Stimulated activated effector memory CD8-positive, alpha-beta T cell treated with anti-CD3 and anti-CD28 coated beads, Interleukin-12 subunit alpha, Interleukin-12 subunit beta, amount 100 ng/mL, for 72 hours (primary cell): ENCODE measurements around the gene UNG.
"Not testable (repeated sequence)": the region's sequence is repeated elsewhere in the genome, so short reads cannot be mapped to it uniquely, and the experiment has no call there.

ENCODE experiments used
- ATAC-seq: fragments of 150-1000 bp; cut with Tn5 transposase; 2 replicates; pipeline ENCODE4 v1.10.0; 2021
- DNase-seq, 2 donors: peaks; one replicate each; pipeline ENCODE4 v3.0.0; 2021 to 2022; ENCODE audit warnings: low spot score in 2 of 2
- H3K27ac Mint-ChIP-seq: one replicate; pipeline ENCODE4 v1.8.0; 2022; ENCODE audit warnings: mild to moderate bottlenecking, mixed read lengths
- H3K36me3 Mint-ChIP-seq: one replicate; pipeline ENCODE4 v1.8.0; 2022; ENCODE audit warnings: mild to moderate bottlenecking, mixed read lengths
- H3K4me1 Mint-ChIP-seq: one replicate; pipeline ENCODE4 v1.8.0; 2022; ENCODE audit warnings: mixed read lengths
- H3K4me3 Mint-ChIP-seq: one replicate; pipeline ENCODE4 v1.8.0; 2022; ENCODE audit warnings: mild to moderate bottlenecking, mixed read lengths
- H3K9me3 Mint-ChIP-seq: one replicate; pipeline ENCODE4 v1.8.0; 2022; ENCODE audit warnings: mixed read lengths

Gene UNG

DNA sequence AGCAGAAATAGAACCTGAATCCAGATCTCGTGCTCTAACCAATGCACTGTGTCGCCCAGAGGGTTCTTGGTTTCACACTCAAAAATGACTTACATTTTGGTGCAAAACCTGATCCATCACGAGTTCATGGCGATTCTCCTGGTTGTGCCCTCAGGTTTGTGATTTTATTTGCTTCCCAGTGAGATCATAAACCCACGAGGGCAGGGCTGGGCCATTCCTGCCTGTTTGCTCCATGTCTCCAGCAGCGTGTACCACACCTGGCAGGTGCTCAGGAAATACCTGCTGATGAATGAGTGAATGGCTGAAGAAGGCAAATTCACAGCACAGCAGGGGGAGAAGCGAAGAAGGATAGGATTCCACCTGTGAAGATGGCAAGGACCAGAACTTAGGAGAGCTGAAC, 28.4 kb downstream of the UNG start:
- ATAC-seq (no peak), DNase-seq (no peak)
- Mint-ChIP-seq H3K36me3 (no peaks in the 10 kb centered on the region), H3K4me1 (no peaks in the 10 kb centered on the region), H3K9me3 (no peaks in the 10 kb centered on the region), H3K27ac (no peak overlapping the region), H3K4me3 (no peak overlapping the region)

DNA sequence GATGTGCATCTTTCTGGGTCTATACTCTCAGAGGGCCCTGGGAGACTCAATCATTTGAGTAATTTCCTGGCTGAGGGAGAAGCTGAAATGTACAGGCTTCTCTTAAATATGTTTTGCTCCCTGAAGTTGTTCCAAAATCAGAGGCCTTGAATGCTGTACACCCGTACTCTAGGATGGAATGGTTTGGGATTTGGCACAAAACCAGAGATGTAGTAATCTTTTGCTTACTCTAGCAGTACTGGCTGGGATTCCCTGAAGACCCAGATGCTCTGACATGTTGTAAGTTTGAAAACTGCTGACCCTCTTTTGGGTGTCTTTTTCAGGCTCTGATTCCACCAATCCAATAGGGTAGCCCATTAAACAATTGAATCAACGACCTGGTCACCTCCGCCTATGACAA, 29.4 kb downstream of the UNG start:
- no peak overlapping the region for H3K27ac Mint-ChIP-seq
- H3K9me3 Mint-ChIP-seq: no peaks in the 10 kb centered on the region
- no peaks in the 10 kb centered on the region for H3K36me3 Mint-ChIP-seq
- H3K4me1 Mint-ChIP-seq: no peaks in the 10 kb centered on the region
- DNase-seq (no peak), ATAC-seq (no peak)
- H3K4me3 Mint-ChIP-seq: no peak overlapping the region

DNA sequence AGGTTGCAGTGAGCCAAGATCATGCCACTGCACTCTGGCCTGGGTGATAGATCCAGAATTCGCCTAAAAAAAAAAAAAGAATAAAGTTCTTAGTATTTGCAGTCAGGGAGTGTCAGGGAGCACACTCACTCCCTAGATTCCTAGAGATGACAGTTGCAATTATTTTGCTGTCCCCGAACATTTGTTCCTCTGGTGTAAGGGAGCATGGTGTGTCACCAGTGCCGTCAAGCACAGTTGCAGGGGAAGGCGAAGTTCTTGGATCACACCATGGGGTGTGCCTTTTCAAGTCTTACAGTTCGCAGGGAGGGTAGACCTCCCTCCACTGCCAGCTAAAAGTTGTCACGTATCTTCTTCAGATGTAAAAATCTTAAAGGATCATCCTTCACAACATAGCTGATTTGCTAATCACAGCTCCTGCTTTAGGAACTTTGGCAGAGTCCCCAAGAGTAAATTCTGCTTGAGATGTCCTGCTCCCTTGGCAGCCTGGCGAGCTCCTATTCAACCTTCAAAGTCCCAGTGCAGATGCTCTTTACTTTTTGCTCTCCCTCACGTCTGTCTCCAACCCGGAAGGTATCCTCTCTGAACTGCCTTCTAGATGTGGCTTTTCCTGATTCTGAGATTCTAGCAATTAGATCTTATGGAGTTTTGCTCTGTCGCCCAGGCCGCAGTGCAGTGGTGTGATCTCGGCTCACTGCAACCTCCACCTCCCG, 30.3 kb downstream of the UNG start:
- DNase-seq (no peak), ATAC-seq (no peak)
- H3K27ac Mint-ChIP-seq: no peak overlapping the region
- no peaks in the 10 kb centered on the region for H3K36me3 Mint-ChIP-seq
- H3K4me1 Mint-ChIP-seq: no peaks in the 10 kb centered on the region
- no peak overlapping the region for H3K4me3 Mint-ChIP-seq
- H3K9me3 Mint-ChIP-seq: no peaks in the 10 kb centered on the region

DNA sequence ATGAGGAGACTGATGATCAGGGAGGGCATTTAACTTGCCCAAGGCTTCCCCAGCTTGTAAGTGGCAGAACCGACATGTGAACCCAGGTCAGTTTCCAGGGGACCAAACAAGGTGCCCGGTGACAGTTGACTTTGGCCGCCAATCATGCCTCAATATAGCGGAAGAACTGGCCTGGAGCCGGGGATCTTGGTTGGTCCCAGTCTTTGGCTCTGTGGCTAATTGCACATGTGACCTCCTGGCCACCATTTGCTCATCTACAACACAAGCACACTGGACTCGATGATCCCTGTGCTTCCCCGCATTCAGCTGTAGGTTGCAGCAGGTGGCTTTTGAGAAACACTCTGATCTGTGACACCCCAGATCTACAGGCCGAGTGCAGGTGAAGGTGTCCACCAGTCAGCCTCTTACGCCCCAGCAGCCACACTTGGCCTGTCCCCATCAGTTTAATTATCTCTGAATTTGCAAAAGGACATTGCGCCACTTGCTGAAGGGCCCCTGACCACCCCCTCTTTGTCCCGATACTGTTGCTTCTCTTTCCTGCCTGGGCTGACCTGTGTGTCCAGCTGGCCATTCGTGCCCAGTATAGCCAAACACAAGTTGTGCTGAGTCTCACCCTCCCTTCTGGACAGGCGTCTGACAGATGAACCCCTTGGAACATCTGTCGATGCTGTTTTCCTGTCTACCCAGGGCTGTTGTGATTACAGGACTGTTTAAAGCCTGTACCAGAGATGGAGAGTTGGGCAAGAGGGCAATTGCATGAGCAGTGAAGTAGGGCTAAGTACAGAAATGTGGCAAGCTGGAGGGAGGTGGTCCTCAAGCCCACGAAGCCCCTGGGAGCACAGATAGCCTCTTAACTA, 33.1 kb downstream of the UNG start:
- Mint-ChIP-seq H3K27ac (peak overlapping the region; percentile 21), H3K4me3 (no peak overlapping the region), H3K36me3 (no peaks in the 10 kb centered on the region)

DNA sequence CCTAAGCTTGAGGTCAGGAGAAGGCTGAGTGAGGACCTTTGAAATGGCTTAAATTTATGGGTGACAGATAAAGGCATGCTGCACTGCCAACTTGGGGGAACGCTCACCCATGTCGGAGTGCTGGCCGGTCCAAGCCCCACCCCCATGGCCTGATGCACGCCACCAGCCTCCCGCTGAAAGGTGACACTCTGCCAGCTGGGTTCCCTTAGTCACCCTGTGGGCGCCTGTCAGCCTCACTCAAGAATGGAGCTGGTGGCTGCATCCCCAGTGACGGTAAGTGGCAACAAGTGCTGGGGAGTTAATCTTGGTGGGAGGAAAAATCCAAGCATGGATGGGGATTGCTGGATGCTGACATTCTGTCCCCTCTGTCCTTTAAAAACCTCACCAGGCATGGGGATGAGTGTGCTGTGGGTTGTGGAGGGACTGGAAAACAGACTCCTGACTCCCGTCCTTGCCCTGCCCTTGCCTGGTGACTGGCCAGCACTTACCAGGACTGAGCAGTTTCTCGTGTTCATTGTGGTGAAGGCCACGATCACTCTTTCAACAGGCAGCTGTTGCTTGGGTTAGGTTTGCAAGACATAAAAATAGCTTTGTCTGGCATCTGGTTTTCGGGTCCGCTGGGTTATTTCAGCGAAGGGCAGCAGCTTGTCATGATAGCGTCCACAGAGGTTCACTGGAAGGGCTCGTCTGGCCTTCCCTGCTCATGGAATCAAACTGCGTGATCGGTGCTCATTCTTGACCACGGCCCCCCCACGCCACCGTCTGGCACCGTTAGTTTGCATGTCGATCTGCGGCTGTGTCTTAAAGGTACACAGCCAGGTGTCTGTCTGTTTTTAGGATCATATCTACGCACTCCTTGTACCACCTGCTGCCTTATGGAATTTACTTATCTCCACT, 34.0 kb downstream of the UNG start:
- H3K27ac Mint-ChIP-seq: peak overlapping the region; percentile 21
- H3K4me3 Mint-ChIP-seq: no peak overlapping the region
- H3K36me3 Mint-ChIP-seq: no peaks in the 10 kb centered on the region
- ATAC-seq: peak; percentile 16
- H3K9me3 Mint-ChIP-seq: no peaks in the 10 kb centered on the region
- no peaks in the 10 kb centered on the region for H3K4me1 Mint-ChIP-seq
- DNase-seq: no peak

More for the DNA sequence above, 33.1 kb downstream of the UNG start:
- ATAC-seq: no peak
- DNase-seq: no peak
- Mint-ChIP-seq H3K9me3 (no peaks in the 10 kb centered on the region), H3K4me1 (no peaks in the 10 kb centered on the region)

DNA sequence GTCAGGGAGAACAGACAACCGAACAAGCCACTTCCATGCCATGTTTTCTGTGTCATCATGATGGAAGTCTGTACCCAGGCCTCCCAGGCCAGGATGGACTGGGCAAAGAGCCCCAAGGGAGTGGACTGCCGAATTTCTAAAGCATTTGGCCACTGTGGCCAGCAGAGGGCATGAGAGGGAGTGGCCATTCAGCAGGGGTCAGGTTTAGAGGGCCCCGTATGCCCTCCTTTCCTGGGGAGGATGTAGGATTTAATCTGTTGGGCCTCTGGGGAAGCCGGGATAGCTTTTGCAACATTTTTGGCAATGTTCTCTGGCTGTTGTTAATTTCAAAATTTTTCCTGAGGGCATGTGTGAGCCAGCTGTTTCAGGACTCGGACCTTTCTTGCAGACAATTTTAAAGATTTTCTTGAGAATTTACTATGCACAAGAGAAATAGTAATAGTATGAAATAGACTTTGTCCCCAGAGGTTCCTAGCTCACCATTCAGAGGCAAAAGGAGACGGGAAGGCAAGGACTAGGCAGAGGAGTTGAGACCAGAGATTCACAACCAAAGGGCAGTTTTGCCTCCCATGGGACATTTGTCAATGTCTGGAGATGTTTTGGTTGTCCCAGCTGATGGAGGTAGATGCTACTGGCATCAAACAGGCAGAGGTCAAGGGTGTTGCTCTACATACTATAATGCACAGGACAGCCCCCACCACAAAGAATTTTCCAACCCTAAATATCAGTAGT, 37.0 kb downstream of the UNG start:
- Mint-ChIP-seq H3K27ac (no peak overlapping the region), H3K4me3 (no peak overlapping the region), H3K36me3 (no peaks in the 10 kb centered on the region), H3K9me3 (peaks cover 3% of the 10 kb centered on the region), H3K4me1 (no peaks in the 10 kb centered on the region)
- DNase-seq (no peak), ATAC-seq (no peak)

DNA sequence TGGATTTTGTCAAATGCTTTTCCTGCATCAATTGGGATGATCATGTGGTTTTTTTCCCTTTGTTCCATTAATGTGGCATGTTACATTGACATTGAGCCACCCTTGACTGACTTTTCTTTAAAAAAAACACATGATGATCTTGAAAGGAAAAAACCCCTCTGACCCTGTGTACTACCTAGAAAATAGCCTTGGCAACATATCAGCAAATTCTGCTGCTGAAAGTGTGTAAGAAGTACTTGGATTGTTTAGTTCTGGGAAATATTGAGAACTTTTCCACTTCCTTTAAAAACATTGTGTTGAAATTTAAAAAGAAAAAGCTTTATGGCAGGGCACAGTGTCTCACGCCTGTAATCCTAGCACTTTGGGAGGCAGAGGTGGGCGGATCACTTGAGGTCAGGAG, 39.7 kb downstream of the UNG start:
- Mint-ChIP-seq H3K4me1 (no peaks in the 10 kb centered on the region), H3K36me3 (no peaks in the 10 kb centered on the region), H3K27ac (no peak overlapping the region), H3K9me3 (peaks cover 3% of the 10 kb centered on the region), H3K4me3 (no peak overlapping the region)
- DNase-seq: no peak
- ATAC-seq: no peak

DNA sequence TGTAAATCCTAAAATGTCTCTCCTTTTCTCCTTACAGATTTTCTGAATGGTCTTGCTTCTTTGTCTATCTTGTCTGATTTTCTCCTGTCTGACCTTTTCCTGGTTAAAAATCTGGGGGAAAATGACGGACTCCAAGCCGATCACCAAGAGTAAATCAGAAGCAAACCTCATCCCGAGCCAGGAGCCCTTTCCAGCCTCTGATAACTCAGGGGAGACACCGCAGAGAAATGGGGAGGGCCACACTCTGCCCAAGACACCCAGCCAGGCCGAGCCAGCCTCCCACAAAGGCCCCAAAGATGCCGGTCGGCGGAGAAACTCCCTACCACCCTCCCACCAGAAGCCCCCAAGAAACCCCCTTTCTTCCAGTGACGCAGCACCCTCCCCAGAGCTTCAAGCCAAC, 42.0 kb downstream of the UNG start:
- Mint-ChIP-seq H3K9me3 (peaks cover 3% of the 10 kb centered on the region), H3K27ac (peak overlapping the region; percentile 26), H3K4me1 (peaks cover 8% of the 10 kb centered on the region), H3K36me3 (no peaks in the 10 kb centered on the region), H3K4me3 (no peak overlapping the region)
- no peak for DNase-seq
- ATAC-seq: no peak

DNA sequence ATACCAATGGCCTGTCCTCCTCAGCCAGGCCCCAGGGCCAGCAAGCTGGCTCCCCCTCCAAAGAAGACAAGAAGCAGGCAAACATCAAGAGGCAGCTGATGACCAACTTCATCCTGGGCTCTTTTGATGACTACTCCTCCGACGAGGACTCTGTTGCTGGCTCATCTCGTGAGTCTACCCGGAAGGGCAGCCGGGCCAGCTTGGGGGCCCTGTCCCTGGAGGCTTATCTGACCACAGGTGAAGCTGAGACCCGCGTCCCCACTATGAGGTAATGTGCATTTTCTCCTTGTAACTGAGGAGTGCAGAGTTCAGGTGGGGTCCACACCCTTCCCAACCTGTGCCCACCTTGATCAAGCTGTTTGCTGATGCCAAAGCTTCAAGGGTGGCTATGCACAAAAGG, 42.4 kb downstream of the UNG start:
- H3K4me3 Mint-ChIP-seq: no peak overlapping the region
- H3K4me1 Mint-ChIP-seq: peaks cover 8% of the 10 kb centered on the region
- H3K9me3 Mint-ChIP-seq: peaks cover 3% of the 10 kb centered on the region
- DNase-seq: no peak
- no peaks in the 10 kb centered on the region for H3K36me3 Mint-ChIP-seq
- peak overlapping the region; percentile 26 for H3K27ac Mint-ChIP-seq
- ATAC-seq: no peak

DNA sequence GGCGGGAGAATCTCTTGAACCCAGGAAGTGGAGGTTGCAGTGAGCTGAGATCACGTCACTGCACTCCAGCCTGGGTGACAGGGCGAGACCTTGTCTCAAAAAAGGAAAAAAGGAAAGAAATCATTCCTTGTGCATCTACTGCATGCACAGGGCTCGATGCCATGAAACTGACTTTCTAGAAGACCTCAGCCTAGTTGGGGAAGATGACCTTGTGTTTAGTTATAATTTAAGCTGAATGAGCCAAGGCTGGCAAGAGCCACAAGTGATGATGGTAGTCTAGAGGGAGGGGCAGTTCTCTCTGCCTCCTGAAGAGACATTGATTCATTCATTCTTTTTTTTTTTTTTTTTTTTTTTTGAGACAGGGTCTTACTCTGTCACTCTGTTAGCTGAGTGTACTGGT, 43.2 kb downstream of the UNG start:
- H3K9me3 Mint-ChIP-seq: peaks cover 3% of the 10 kb centered on the region
- no peaks in the 10 kb centered on the region for H3K36me3 Mint-ChIP-seq
- peaks cover 8% of the 10 kb centered on the region for H3K4me1 Mint-ChIP-seq
- no peak overlapping the region for H3K4me3 Mint-ChIP-seq
- no peak overlapping the region for H3K27ac Mint-ChIP-seq
- DNase-seq: no peak
- ATAC-seq: no peak

DNA sequence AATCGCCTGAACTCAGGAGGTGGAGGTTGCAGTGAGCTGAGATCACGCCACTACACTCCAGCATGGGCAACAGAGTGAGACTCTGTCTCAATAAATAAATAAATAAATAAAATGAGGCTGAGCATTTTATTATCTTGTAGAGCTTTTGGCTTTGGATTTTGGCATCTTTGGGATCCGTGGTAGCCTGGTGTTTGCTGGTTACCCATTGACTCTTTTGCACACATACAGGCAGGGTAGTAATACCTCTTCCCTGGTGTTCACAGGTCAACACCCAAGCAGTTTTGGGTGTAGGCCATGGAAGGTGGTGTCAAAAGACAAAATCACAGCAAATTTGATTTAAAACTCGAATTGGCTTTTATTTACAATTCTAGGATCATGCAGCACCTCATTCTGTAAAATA, 46.8 kb downstream of the UNG start:
- no peak overlapping the region for H3K4me3 Mint-ChIP-seq
- no peak for DNase-seq
- ATAC-seq: no peak
- H3K36me3 Mint-ChIP-seq: no peaks in the 10 kb centered on the region
- H3K4me1 Mint-ChIP-seq: peaks cover 8% of the 10 kb centered on the region
- H3K9me3 Mint-ChIP-seq: no peaks in the 10 kb centered on the region
- H3K27ac Mint-ChIP-seq: no peak overlapping the region

DNA sequence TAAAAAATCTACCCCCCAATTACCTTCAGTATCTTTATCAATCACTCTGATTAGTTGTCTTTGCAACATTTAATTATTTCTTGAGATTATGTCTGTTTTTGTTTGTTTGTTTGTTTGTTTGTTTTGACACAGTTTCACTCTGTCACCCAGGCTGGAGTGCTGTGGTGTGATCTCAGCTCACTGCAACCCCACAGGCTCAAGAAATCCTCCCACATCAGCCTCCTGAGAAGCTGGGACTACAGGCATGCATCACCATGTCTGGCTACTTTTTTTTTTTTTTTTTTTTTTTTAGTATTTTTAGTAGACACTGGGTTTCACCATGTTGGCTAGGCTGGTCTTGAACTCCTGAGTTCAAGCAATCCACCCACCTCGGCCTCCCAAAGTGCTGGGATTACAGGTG, 49.7 kb downstream of the UNG start:
- H3K27ac Mint-ChIP-seq, H3K4me1 Mint-ChIP-seq, DNase-seq, H3K36me3 Mint-ChIP-seq, H3K4me3 Mint-ChIP-seq, ATAC-seq, H3K9me3 Mint-ChIP-seq: not testable (repeated sequence)

DNA sequence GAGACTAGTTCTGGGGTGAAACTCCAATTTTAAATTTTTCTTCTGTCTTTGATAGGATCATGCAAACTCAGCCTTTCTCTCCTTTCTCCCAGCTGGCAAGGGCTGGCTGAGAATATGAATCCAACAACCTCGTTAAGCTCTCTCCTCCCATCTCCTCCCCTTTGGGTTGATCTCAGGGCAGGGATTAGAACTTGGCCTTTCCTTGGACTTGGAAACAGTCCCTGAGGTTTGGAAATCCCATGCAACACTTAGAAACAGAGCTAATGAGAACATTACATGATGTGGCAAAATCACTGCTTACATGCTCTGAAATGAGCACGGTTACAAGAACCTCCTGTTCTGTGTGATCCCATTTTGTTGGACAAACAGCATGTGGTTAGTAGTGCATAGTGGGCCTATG, 50.6 kb downstream of the UNG start:
- no peak for ATAC-seq
- H3K36me3 Mint-ChIP-seq: no peaks in the 10 kb centered on the region
- DNase-seq: no peak
- peaks cover 2% of the 10 kb centered on the region for H3K4me1 Mint-ChIP-seq
- no peak overlapping the region for H3K4me3 Mint-ChIP-seq
- H3K9me3 Mint-ChIP-seq: no peaks in the 10 kb centered on the region
- no peak overlapping the region for H3K27ac Mint-ChIP-seq

DNA sequence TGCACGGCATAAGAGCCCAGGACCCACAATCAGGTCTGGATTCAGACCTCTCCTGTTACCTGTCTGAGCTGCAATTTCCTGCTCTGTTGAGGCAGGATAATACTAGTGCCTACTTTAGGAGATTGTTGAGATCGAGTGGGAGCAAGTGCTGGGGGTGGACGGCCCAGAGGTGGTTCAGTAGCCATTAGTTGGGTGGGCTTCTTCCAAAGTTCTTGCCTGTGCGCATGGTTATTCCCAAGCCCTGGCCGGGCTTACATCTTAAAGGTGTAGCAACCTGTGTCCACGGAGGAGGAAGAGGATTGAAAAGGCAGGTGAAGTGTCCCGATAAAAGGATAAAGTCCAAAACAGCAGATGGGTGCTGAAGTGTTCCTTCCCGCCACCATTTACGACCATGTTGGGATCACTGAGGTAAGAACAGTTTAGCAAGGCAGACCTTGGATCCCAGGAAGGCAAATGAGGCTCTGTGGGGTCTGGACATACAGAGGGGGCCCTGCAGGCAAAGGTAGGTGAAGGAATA, 52.8 kb downstream of the UNG start:
- no peak for ATAC-seq
- Mint-ChIP-seq H3K9me3 (no peaks in the 10 kb centered on the region), H3K36me3 (no peaks in the 10 kb centered on the region), H3K4me3 (no peak overlapping the region), H3K27ac (no peak overlapping the region), H3K4me1 (peaks cover 5% of the 10 kb centered on the region)
- DNase-seq: no peak

DNA sequence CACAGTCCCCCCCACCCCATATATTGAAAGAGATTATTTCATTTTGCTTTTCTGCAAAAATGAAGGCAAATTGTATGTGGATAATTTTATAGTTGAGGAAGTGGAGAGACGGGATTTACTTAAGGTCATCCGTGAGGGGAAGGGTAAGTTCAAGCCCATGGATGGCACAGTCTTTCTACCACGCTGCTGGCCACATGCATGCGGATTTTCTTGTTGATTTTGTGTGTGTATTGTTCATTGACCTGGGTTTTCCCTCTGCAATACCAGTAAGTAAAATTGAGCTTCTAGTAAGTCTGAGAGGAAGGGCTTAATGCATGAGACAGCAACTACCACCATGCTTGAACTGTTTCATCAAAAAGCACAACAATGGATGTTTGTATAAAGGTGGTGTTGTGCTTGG, 54.1 kb downstream of the UNG start:
- H3K4me3 Mint-ChIP-seq: no peak overlapping the region
- no peaks in the 10 kb centered on the region for H3K9me3 Mint-ChIP-seq
- no peak for DNase-seq
- H3K4me1 Mint-ChIP-seq: peaks cover 9% of the 10 kb centered on the region
- H3K27ac Mint-ChIP-seq: no peak overlapping the region
- H3K36me3 Mint-ChIP-seq: no peaks in the 10 kb centered on the region
- no peak for ATAC-seq
